GM23248 (cell line): ENCODE results near the gene ITIH3. TPM values are rescaled to one million over a fixed set of nuclear protein-coding genes. Genes with fewer than 3 reads are reported as not detected.
"Not testable (repeated sequence)": the region's sequence is repeated elsewhere in the genome, so short reads cannot be mapped to it uniquely, and the experiment has no call there.

ENCODE experiments used
- DNase-seq: peaks from one replicate; pipeline ENCODE4 v3.0.0-alpha.2; 2015
- H2AFZ ChIP-seq: fragments of 200-600 bp; sonication (generic); 2 replicates; pipeline ENCODE4 v1.6.1; 2016; ENCODE audit warnings: antibody characterized with exemption
- H3F3A ChIP-seq: fragments of 200-600 bp; sonication (generic); 2 replicates; pipeline ENCODE4 v1.6.1; 2016; ENCODE audit warnings: mild to moderate bottlenecking, antibody characterized with exemption, mixed run types; ENCODE audit not compliant: insufficient read depth
- H3K27ac ChIP-seq: fragments of 200-600 bp; sonication (generic); 2 replicates; pipeline ENCODE4 v1.5.1; 2016; ENCODE audit warnings: mild to moderate bottlenecking
- H3K27me3 ChIP-seq: fragments of 200-600 bp; sonication (generic); replicated peaks from 2 replicates; pipeline ENCODE4 v1.6.1; 2016; ENCODE audit warnings: mild to moderate bottlenecking; ENCODE audit not compliant: insufficient read depth
- H3K36me3 ChIP-seq: fragments of 200-600 bp; sonication (generic); 2 replicates; pipeline ENCODE4 v1.6.1; 2016; ENCODE audit warnings: low read depth, mild to moderate bottlenecking
- H3K4me1 ChIP-seq: fragments of 200-600 bp; sonication (generic); 2 replicates; pipeline ENCODE4 v1.6.1; 2016; ENCODE audit warnings: mild to moderate bottlenecking; ENCODE audit not compliant: insufficient read depth
- H3K4me2 ChIP-seq: fragments of 200-600 bp; sonication (generic); one replicate; pipeline ENCODE4 v1.6.1; 2016; ENCODE audit warnings: mild to moderate bottlenecking; ENCODE audit not compliant: unreplicated experiment
- H3K4me3 ChIP-seq: fragments of 200-600 bp; sonication (generic); 2 replicates; pipeline ENCODE4 v1.5.1; 2016; ENCODE audit warnings: mild to moderate bottlenecking
- H3K79me2 ChIP-seq: fragments of 200-600 bp; sonication (generic); 2 replicates; pipeline ENCODE4 v1.6.1; 2016; ENCODE audit warnings: mild to moderate bottlenecking; ENCODE audit not compliant: insufficient read depth
- H3K9ac ChIP-seq: fragments of 200-600 bp; sonication (generic); 2 replicates; pipeline ENCODE4 v1.6.1; 2016; ENCODE audit warnings: mild to moderate bottlenecking
- H3K9me2 ChIP-seq: fragments of 200-600 bp; sonication (generic); 2 replicates; pipeline ENCODE4 v1.6.1; 2016; ENCODE audit warnings: mixed run types, mild to moderate bottlenecking, moderate library complexity; ENCODE audit not compliant: insufficient read depth
- H3K9me3 ChIP-seq: fragments of 200-600 bp; sonication (generic); one replicate; pipeline ENCODE4 v1.6.1; 2017; ENCODE audit warnings: low read depth
- H4K20me1 ChIP-seq: fragments of 200-600 bp; sonication (generic); 2 replicates; pipeline ENCODE4 v1.6.0; 2016; ENCODE audit not compliant: insufficient read depth
- EZH2 ChIP-seq: fragments of 200-600 bp; sonication (generic); IDR thresholded peaks from 2 replicates; pipeline ENCODE4 v1.6.1; 2018; ENCODE audit warnings: antibody characterized with exemption, mild to moderate bottlenecking; ENCODE audit not compliant: insufficient read depth, poor library complexity, severe bottlenecking
- EZH2phosphoT487 ChIP-seq: fragments of 200-600 bp; sonication (generic); IDR thresholded peaks from 2 replicates; pipeline ENCODE4 v1.6.1; 2018; ENCODE audit warnings: antibody characterized with exemption, moderate library complexity, mild to moderate bottlenecking, low read depth; ENCODE audit not compliant: insufficient read depth
- WGBS, 2 experiments: methylation state at CpG; one replicate each; pipeline ENCODE4 v1.1.6; 2015 to 2017; ENCODE audit warnings: low lambda C conversion rate in 2 of 2, low coverage in 1 of 2; ENCODE audit errors: missing lambda C conversion rate in 2 of 2; 5-methylcytosine and 5-hydroxymethylcytosine counted together
- in situ Hi-C: fragments of 300-500 bp; cut with MboI; formaldehyde crosslinking; loops from 2 replicates; pipeline ENCODE4 v1.15.0; 2020
- polyA plus RNA-seq: library from polyadenylated mRNA; unstranded; fragments of >200 nt; fragmentation: Nextera tagmentation; extraction: Ambion mirVana; gene quantifications from 2 replicates; pipeline ENCODE4 v1.2.1, GENCODE V29; 2016
- total RNA-seq: library from RNA; depleted of rRNA; stranded (reverse); fragments of >200 nt; shearing (Covaris generic); gene quantifications from 2 replicates; pipeline ENCODE4 v1.2.3, GENCODE V29; 2014

The ITIH3 gene
- total and polyA plus RNA-seq, 2 experiments from 2014 or later: not detected

DNA sequence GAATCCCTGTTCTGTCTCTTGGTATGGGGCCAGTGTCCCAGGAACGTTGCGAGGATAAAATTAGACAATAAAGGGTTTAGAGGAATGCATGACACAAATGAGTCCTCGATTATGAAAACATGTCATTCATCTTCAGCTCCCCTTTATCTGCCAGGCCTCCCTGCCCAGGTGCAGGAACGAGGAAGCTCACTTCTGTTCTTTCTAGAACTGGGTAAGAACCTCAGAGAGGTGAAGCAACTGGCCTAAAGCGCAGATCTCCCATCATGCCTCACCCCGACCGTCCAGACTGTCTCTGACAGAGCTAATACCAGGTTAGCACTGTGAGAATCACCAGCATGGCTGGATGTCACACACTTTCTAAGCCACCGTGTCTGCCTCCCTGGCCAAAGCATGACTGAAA lies 18.7 kb upstream of the ITIH3 start:
- in situ Hi-C loops: no loop called here

DNA sequence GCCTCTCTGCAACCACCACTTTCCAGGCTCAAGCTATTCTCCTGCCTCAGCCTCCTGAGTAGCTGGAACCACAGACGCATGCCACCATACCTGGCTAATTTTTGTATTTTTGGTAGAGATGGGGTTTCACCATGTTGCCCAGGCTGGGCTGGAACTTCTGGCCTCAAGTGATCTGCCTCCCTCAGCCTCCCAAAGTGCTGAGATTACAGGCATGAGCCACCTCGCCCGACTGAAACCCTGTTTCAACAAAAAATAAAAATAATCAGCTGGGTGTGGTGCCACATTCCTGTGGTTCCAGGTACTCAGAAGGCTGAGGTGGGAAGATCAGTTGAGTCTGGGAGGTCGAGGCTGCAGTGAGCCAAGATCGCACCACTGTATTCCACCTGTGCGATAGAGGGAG lies 18.1 kb upstream of the ITIH3 start:
- WGBS, 2 experiments: 78 to 82% methylated on average over 6 of the region's 6 CpGs
- H3K4me1 ChIP-seq, H3F3A ChIP-seq, H3K4me3 ChIP-seq, H3K27me3 ChIP-seq, H3K79me2 ChIP-seq, DNase-seq, H3K36me3 ChIP-seq, H3K4me2 ChIP-seq, H4K20me1 ChIP-seq, in situ Hi-C loops, H3K9me3 ChIP-seq, H2AFZ ChIP-seq, H3K9ac ChIP-seq, H3K9me2 ChIP-seq, H3K27ac ChIP-seq: not testable (repeated sequence)

More for the DNA sequence above, 18.7 kb upstream of the ITIH3 start:
- Histone ChIP-seq H3K9me2 (no peaks in the 10 kb centered on the region), H3K4me1 (no peaks in the 10 kb centered on the region), H3K4me3 (no peak overlapping the region), H4K20me1 (no peaks in the 10 kb centered on the region), H3K27me3 (no peaks in the 10 kb centered on the region), H3K27ac (no peak overlapping the region), H3F3A (no peaks in the 10 kb centered on the region), H3K9ac (no peak overlapping the region), H3K79me2 (no peaks in the 10 kb centered on the region), H2AFZ (no peak overlapping the region), H3K36me3 (no peaks in the 10 kb centered on the region), H3K9me3 (no peaks in the 10 kb centered on the region), H3K4me2 (no peak overlapping the region)
- no peak for TF ChIP-seq EZH2
- TF ChIP-seq EZH2phosphoT487: no peak
- no peak for DNase-seq
- 47 to 54% methylated on average over 8 of the region's 8 CpGs for WGBS, 2 experiments

DNA sequence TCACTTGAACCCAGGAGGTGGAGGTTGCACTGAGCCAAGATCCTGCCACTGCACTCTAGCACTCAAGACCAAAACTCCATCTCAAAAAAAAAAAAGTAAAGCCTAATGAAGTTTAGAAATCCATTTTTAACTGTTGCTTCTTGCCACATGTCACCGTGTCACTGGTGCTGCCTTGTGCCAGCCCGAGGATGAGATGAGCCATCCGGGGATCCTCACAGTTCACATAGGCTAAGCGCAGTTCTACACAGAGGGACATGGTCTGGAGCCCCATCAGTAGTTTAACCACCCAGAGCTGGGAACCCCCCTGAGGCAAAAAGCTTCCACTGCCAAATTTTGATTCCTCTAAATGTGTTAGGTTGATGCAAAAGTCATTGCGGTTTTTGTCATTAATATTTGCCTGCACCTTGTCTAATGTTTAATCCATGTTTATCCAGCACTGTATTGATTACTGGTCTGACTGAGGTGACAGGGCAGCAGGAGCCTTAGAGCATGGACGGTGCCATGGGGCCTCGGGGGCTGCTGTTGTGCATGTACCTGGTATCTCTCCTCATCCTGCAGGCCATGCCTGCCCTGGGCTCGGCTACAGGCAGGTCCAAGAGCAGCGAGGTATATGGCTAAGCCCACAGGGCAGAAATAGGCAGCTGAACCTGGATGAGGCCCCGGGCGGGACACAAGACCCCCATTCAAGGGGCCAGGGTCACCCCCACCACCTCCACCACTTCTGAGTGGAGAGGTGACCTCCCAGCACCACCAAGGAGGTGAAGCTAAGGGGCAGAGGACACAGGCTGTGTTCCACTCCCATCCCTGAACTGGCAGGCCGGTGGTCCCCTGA lies 17.3 kb upstream of the ITIH3 start, which contains the start of gene ITIH1:
TSS of gene ITIH1 (plus strand) at position 473 of the 832 bp plus-strand sequence. CDS start at position 490, 17 bp downstream.
- H3K9me2 ChIP-seq: no peaks in the 10 kb centered on the region
- H3K79me2 ChIP-seq: no peaks in the 10 kb centered on the region
- H3K9ac ChIP-seq: no peak within 1 kb of the TSS
- no peak within 1 kb of the TSS for H2AFZ ChIP-seq
- H3K27me3 ChIP-seq: 0 out of 2 replicates have a peak, but pooled peaks cover 8% of the 10 kb centered on the region
- DNase-seq: no peak
- no peaks in the 10 kb centered on the region for H4K20me1 ChIP-seq
- no peak within 1 kb of the TSS for H3K4me3 ChIP-seq
- no peaks in the 10 kb centered on the region for H3K4me1 ChIP-seq
- TF ChIP-seq EZH2phosphoT487: no peak
- TF ChIP-seq EZH2: no peak
- no peak within 1 kb of the TSS for H3K27ac ChIP-seq
- no peaks in the 10 kb centered on the region for H3K9me3 ChIP-seq
- 61 to 73% methylated on average over 11 to 12 of the region's 12 CpGs for WGBS, 2 experiments
- H3K4me2 ChIP-seq: no peak within 1 kb of the TSS
- no peaks in the 10 kb centered on the region for H3K36me3 ChIP-seq
- in situ Hi-C loops: no loop called here
- no peaks in the 10 kb centered on the region for H3F3A ChIP-seq

DNA sequence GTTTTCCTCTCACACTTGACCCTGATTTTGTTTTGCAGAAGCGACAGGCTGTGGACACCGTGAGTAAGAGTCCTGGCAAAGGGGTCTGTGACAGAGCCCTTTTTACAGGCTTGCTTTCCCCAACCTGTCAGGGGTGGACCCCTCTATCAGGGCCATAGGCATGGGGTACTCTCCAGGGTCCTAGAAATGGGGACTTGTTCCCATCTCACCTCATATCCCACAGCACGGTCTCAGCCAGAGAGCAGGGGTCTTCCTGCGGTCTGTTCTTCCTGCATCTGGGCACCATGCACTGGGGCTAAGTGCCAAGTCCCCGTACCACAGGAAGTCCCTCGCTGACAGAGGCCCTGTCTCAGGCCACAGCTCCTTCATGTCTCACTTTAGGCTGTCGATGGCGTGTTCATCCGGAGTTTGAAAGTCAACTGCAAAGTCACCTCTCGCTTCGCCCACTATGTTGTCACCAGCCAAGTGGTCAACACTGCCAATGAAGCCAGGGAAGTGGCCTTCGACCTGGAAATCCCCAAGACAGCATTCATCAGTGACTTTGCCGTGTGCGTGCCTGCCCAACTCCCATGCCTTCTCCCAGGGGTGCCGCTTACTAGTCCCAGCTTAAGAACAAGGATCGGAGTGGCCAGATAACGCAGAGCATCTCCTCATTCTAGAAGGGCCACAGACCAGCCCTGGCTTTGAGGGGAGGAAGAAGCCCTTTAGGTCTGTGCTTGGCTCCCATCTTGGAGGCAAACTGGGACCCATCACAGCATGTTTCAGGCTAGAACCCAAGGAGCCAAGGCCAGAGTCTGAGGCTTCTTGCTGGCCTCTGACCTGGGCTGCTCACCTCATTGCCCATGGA lies 16.4 kb upstream of the ITIH3 start:
- H3F3A ChIP-seq: no peaks in the 10 kb centered on the region
- no peaks in the 10 kb centered on the region for H3K4me1 ChIP-seq
- no peak overlapping the region for H3K4me2 ChIP-seq
- no peak for DNase-seq
- WGBS, 2 experiments: 49 to 53% methylated on average over 17 of the region's 17 CpGs
- no peaks in the 10 kb centered on the region for H3K79me2 ChIP-seq
- H3K9ac ChIP-seq: no peak overlapping the region
- in situ Hi-C loops: no loop called here
- no peak for TF ChIP-seq EZH2
- TF ChIP-seq EZH2phosphoT487: no peak
- no peaks in the 10 kb centered on the region for H4K20me1 ChIP-seq
- no peak overlapping the region for H3K4me3 ChIP-seq
- no peak overlapping the region for H2AFZ ChIP-seq
- H3K27me3 ChIP-seq: 0 out of 2 replicates have a peak, but pooled peaks cover 8% of the 10 kb centered on the region
- H3K9me3 ChIP-seq: no peaks in the 10 kb centered on the region
- no peak overlapping the region for H3K27ac ChIP-seq
- no peaks in the 10 kb centered on the region for H3K36me3 ChIP-seq
- no peaks in the 10 kb centered on the region for H3K9me2 ChIP-seq
